GM18499 (cell line): ENCODE results near the gene NUP62.
"Not testable (repeated sequence)": the region's sequence is repeated elsewhere in the genome, so short reads cannot be mapped to it uniquely, and the experiment has no call there.

ENCODE experiments used
- ATAC-seq: cut with Tn5 transposase; IDR thresholded peaks from one replicate; pipeline ENCODE4 v1.9.1; 2021; ENCODE audit warnings: moderate number of reproducible peaks; ENCODE audit not compliant: insufficient read depth, unreplicated experiment

NUP62 gene

DNA sequence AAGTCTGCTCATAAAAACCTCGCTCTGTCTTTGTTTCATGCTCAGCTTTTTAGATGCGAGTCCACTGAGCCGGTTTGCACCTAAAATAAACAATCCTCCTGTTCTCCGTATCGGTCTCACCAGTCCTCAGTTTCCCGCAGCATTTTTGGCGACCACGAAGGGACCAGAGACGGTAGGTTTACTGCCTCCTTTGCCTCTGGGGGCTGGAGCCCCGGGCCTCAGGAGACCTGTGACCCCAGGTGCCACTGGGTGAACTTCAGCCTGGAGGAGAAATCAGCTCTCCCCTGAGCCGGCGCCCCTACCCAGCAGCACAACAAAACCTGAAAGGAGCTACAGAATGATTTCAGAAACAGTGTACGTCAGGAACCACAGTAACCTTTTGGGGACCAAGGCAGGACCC, 23.6 kb upstream of the NUP62 start:
- ATAC-seq: no peak

DNA sequence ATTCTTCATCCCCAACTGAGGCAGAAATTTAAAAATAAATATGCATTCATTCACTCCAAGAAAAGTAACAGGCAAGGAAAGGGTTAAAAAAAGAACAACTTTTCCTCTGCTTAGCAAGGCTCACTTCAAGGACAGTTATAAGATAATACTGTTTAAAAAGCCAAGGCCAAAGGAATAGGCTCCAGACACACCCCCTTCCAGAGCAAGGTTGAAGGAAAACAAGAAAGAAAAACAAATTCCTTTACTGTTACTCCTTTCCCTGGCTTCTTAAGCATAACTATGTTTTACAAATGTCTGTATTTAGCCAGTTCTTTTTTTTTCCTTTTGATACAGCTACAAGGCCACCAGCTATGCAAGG, 23.2 kb upstream of the NUP62 start:
- no peak for ATAC-seq

DNA sequence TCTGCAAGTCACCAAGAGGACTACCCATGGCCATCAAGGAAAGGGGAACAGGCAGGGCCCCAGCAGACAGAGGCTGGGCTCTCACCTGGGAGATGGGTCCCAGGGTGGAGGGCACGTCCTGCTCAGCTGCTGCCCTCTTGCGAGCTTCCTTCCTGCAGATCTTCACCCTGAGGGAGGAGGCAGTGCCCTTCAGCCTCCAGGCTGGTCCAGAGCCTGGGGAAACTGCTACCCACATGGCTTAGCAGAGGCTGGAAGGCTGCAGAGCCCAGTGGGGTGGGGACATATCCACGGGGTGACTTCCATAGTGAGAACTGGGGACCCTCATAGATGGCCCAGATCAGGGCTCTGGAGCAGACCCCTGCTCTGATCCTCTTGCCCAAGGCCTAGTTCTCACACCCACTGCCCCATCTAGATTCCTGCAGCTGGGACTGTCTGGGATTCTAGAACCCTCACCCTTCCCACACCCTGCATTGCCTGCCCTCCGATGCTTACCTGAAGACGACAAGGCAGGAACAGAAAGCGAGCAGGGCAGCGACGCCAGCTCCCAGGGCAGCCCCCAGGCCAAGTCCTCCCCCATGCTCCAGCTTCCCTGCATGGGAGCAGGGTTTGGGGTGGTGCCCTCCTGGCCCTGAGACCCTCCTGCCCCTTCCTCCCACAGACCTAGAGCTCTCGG, 22.6 kb upstream of the NUP62 start:
- no peak for ATAC-seq

DNA sequence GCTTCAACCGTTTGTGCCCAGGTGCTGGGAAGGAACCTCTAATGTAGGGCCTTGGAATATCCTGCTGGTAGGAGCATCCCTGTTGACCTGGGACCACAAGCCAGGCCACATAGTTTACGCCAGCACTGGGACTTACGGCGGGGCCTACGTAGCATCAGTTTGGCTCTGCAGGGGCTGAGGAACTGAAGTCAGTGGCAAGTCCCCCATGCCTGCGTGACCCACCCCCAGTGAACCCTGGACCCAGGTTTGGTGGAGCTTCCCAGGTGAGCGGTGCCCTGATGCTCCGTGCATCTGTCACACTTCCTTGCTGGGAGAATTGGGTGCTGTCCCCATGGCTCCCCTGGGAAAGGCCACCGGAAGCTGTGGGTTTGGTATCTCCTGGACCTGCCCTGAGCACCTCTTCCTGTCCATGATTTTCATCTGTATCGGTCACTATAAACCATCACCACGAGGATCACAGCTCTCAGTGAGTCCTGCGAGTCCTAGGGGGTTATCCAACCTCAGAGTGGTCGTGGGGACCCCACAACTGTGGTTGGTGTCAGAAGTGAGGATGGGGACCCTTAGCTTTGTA, 21.7 kb upstream of the NUP62 start:
- ATAC-seq: no peak

- no peak for ATAC-seq
These were observed 21.3 kb upstream of the NUP62 start for GRCh38 chr19:49950590-49950948.

GRCh38 chr19:49949742-49950589, 20.7 kb upstream of the NUP62 start:
- no peak for ATAC-seq

GRCh38 chr19:49946415-49946814, 17.1 kb upstream of the NUP62 start:
- ATAC-seq: no peak

DNA sequence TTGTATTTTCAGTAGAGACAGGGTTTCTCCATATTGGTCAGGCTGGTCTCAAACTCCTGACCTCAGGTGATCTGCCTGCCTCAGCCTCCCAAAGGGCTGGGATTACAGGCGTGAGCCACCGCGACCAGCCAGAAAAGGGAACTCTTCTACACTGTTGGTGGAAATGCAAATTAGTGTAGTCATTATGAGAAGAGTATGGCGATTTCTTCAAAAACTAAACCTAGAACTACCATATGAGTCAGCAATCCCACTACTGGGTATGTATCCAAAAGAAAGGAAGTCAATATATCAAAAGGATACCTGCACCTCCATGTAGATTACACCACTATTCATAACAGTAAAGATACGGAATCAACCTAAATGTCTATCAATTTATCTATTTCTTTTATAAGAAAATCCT, 15.3 kb upstream of the NUP62 start:
- ATAC-seq: not testable (repeated sequence)

DNA sequence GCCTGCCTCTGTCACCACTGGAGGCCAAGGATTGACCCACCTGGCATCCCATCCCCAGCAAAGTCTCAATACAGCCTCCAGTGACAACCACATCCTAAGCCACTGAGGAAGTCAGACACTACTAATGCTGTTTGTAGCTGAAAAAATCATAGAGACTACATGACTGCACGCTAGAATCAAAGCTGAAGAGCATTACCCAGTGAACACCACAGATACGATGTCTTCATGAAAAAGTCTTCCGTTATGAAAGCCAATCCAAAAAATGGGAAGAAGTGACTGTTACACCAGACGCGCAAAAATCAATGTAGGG, 11.1 kb upstream of the NUP62 start:
- no peak for ATAC-seq

GRCh38 chr19:49939721-49940481, 10.6 kb upstream of the NUP62 start:
- no peak for ATAC-seq

GRCh38 chr19:49938662-49939061, 9.4 kb upstream of the NUP62 start:
- ATAC-seq: no peak

- ATAC-seq: no peak
These were observed 8.6 kb upstream of the NUP62 start for GRCh38 chr19:49937750-49938381.

- ATAC-seq: no peak
These were observed 7.2 kb upstream of the NUP62 start for GRCh38 chr19:49936549-49936948.

GRCh38 chr19:49933643-49934042, 4.3 kb upstream of the NUP62 start:
- no peak for ATAC-seq

DNA sequence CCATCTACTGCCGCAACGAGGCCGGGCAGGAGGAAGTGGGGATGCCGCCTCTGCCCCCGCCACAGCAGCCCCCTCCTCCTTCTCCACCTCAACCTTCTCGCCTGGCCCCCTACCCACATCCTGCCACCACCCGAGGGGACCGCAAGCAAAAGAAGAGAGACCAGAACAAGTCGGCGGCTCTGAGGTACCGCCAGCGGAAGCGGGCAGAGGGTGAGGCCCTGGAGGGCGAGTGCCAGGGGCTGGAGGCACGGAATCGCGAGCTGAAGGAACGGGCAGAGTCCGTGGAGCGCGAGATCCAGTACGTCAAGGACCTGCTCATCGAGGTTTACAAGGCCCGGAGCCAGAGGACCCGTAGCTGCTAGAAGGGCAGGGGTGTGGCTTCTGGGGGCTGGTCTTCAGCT, 3.4 kb upstream of the NUP62 start:
- ATAC-seq: no peak

DNA sequence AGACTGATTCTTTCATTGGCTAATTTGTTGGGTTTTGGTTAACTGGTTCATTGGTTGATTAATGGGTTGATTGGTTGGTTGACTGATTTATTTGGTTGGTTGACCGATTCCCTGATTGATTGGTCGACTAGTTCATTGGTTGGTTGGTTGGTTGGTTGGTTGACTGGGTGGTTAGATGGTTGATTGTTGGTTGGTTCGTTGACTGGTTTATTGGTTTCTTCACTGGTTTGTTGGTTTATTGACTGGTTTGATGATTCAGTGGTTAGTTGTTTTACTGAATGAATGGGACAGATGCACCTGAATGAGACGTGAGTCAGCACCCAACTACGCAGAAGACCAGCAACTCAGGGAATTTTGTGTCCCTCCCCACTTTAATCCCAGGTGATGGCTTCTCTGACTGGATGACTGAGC, 2.7 kb upstream of the NUP62 start:
- ATAC-seq: no peak

DNA sequence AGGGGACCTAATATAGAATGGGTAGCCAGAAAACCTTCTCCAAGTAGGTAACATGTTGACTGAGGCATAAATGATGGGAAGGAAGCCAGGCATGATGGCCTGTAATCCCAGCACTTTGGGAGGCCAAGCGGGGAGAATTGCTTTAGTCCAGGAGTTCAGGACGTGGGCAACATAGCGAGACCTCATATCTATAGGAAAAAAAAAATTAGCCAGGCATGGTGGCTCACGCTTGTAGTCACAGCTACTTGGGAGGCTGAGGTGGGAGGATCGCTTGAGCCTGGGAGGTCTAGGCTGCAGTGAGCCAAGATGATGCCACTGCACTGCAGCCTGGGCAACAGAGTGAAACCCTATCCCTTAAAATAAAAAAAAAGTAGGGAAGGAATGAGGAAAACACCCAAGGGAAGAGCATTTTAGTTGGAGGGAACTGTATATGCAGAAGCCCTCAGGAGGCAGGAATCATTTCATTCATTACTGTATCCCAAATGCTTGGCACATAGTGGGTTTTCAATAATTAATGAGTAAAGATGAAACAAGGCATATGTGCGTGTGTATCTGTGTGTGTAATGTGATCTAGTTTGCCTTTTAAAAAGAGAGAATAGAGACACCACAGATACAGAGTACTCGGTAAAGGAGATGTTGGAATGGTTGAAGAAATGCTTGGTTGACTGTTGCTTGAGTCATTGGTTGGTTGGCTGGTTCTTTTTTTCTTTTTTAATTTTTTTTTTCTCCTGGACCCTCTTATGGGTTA, 2.2 kb upstream of the NUP62 start:
- no peak for ATAC-seq

- ATAC-seq: no peak
These were observed 1.2 kb upstream of the NUP62 start for GRCh38 chr19:49930483-49931011.

DNA sequence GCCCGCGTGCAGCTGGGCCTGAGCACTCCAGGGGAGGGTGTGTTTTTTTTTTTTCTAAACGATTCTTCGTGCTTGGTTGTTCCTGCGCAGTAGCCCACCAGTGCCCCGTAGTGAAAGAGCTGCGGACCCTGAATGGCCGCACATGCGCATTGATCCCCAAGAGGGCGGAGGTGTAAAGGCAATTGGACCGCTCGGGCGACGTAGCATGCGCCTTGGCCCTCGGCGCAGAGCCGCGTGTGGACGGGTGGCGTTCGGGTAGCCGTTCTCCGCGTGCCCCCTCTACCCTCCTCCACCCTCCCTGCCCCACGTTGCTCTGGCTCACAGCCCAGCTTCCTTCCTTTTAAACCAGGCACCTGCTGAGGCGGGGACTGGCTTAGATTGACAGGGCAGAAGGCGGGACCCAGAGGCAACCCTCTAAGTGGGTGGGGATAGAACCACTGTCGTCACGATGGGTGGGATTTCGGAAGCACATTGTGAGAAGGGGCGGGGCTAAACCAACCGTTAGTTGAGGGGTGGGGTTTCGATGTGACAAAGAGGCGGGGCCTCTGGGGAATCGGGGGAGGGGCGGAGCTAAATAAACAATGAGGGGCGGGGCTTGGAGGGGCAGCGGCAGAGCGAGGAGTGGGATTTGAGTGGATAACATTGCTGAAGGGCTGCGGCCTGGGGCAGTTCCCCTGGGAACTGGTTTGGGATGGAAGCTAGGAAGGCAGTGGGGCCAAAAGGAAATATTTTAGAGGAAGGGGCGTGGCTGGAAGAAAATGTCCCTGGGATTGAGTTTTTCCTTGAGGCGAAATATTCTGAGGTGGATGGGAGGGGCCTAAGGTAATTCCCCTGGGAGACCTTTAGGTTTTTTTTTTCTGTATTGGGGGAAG, 543 bp upstream of the NUP62 start:
- peak; percentile 62 for ATAC-seq
